Measurements from ENCODE around the gene ARSG.
"Not testable (repeated sequence)": the region's sequence is repeated elsewhere in the genome, so short reads cannot be mapped to it uniquely, and the experiment has no call there.

Gene ARSG

GRCh38 chr17:68277807-68278206 is 13.5 kb upstream of the ARSG start:
- DNase-seq (ENCODE audit: low read depth, low spot score), result no peak

DNA sequence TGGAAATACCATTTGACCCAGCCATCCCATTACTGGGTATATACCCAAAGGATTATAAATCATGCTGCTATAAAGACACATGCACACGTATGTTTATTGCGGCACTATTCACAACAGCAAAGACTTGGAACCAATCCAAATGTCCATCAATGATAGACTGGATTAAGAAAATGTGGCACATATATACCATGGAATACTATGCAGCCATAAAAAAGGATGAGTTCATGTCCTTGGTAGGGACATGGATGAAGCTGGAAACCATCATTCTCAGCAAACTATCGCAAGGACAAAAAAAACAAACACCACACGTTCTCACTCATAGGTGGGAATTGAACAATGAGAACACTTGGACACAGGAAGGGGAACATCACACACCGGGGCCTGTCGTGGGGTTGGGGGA is 9.3 kb upstream of the ARSG start:
- not testable (repeated sequence) for DNase-seq (ENCODE audit: low read depth, low spot score)

- DNase-seq (ENCODE audit: low read depth, low spot score), result no peak
Observed at GRCh38 chr17:68288375-68288774, 2.9 kb upstream of the ARSG start.

- DNase-seq (ENCODE audit: low read depth, low spot score), result no peak
Observed at GRCh38 chr17:68288804-68289203, 2.5 kb upstream of the ARSG start.

- DNase-seq (ENCODE audit: low read depth, low spot score), result no peak
Observed at GRCh38 chr17:68289473-68289872, 1.8 kb upstream of the ARSG start.

DNA sequence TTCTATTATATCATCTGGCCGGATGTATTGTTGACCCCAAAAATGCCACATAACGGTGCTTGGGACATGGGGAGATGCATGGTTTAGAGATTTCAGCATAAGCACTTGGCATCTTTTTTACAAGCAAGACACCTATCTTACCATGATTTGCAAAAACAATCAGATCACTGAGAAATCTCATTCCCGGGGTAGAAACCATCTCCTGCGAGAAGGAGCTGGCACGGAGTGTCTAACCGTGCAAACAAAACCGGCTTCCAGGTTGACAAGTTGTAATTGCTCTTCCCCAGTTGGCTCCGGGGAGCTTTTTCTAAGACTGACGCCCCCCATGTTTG is 1.4 kb upstream of the ARSG start:
- no peak for DNase-seq (ENCODE audit: low read depth, low spot score)

DNA sequence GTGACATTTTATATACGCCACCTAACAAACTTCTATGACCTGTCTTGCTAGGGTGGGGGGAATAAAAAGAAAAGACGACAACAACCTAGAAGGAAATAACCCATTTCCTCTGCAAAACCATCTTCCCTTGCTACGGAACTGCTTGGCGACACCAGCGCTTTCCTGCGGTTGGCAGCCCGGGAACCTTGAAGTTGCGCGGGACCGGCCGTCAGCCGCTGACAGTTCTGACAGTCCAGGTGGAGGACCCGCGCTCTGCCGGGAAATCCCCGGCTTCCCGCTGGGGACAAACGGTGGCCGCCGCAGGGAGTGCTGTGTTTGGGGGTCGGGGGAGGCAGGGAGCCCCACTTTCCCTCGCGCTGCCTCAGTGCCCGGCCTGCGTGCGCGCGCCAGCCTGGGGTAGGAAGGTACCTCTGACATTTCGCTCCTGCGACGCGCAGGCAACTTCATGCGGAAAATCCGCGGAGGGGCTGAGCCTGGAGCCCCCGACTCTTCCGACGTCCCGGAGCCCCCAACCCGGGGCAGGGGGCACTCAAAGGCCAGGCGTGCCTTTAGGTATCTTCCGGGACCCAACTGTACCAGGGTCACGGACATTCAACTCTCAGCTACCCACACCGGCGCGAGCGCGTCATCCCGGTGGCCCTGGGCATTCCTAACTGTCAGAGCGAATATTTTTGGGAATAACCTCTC is 884 bp upstream of the ARSG start:
- DNase-seq (ENCODE audit: low read depth, low spot score), result no peak

- DNase-seq (ENCODE audit: low read depth, low spot score), result peak; percentile 80
Observed at GRCh38 chr17:68291836-68292688, 767 bp downstream of the ARSG start.

- no peak for DNase-seq (ENCODE audit: low read depth, low spot score)
Observed at GRCh38 chr17:68292689-68293040, 1.4 kb downstream of the ARSG start.

- DNase-seq (ENCODE audit: low read depth, low spot score), result no peak
Observed at GRCh38 chr17:68293490-68294195, 2.3 kb downstream of the ARSG start.

- no peak for DNase-seq (ENCODE audit: low read depth, low spot score)
Observed at GRCh38 chr17:68294196-68294555, 2.9 kb downstream of the ARSG start.

- DNase-seq (ENCODE audit: low read depth, low spot score), result no peak
Observed at GRCh38 chr17:68294617-68295016, 3.3 kb downstream of the ARSG start.

- no peak for DNase-seq (ENCODE audit: low read depth, low spot score)
Observed at GRCh38 chr17:68295086-68295485, 3.8 kb downstream of the ARSG start.

DNA sequence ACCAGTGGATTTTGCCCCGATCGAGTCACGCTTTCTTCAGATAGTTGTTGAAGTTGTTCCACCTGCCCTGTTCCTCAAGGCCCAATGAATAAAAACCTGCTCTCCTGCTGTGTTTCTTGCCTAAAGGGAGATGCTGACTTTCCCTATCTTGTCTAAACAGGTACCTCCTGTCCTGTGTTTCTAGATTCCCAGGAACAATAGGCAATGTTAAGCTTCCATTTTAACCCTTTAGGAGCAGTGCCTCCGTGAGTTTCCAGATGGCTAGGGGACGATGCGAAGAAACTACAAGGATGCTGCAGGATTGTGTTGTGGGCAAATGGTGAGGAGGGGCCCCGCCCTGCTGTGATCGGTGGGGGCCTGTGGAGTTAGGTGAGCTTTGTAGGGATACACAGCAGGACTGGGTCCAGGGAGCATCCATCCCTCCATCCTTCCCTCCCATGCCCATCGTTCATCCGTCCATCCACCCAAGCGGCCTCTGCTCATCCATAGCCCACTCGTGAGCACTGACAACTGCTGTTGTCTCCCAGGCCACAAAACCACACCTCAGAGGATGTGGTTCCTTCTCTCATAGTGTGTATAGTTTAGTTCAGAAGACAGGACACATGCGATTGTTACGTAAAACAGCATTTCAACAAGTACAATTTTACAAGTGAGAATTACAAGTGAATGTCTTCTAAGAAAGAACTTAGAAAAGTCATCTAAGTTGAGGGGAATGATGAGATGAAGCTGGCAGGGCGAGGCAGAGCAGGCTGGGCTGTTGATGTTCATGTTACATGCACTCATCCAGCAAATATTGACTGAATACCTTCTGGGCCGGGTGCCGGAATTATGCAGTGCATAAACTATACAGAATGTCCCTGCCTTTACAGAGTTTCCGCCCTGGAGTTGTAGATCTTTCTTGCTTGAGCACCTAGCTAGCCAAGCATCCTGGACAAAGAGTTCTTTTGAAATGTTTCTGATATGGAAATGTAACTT is 5.2 kb downstream of the ARSG start:
- DNase-seq (ENCODE audit: low read depth, low spot score), result no peak

GRCh38 chr17:68297195-68297594 is 5.9 kb downstream of the ARSG start:
- DNase-seq (ENCODE audit: low read depth, low spot score), result no peak

- DNase-seq (ENCODE audit: low read depth, low spot score), result no peak
Observed at GRCh38 chr17:68298601-68299000, 7.3 kb downstream of the ARSG start.

GRCh38 chr17:68299817-68300216 is 8.5 kb downstream of the ARSG start:
- no peak for DNase-seq (ENCODE audit: low read depth, low spot score)

DNA sequence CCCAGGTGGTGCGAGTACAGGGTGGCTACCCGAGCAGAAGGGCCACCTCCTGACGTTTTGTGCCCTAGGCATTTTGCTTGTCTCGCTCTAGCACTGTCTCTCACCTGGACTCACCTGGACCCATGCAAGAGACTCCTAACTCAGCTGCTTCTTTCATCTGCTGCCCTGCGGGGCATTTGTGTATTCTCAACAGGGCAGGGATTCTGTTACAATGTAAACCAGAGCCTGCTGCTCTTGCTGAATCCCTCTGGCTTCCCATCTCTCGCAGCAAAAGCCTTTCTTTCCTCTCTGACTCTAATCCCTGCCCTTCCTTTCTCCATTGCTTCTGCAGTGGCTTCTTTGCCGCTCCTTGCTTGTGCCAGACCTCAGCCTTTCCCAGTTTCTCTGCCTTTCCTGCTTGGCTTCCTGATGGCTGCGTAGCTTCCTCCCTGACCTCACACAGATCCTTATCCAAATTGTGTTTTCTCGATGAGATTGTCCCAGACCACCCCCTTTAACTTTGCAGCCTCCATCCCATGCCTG is 10.2 kb downstream of the ARSG start:
- DNase-seq (ENCODE audit: low read depth, low spot score), result no peak

DNA sequence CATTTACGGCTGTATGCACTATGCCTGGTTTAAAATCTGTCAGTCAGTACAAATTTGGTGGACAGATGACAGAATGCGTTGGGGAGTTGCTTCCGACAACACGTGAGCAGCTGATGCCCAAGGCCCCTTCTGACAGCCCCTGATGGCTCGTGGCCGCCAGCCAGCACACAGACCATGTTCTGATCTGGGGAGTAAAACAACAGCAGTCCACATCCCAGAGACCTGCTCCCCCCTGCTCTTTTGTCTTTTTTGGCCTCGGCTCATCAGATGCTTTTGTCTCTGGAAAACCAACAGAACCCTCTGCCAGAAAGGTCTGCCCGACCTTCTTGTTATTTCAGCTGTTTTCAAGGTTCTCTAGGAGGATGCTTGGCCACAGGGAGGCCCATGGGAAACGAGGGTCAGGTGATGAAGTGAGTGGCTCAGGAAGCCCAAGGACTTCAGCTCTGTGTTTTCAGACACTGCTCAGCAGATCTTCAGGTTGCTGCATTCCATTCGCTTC is 10.8 kb downstream of the ARSG start:
- DNase-seq (ENCODE audit: low read depth, low spot score), result no peak

GRCh38 chr17:68302666-68303065 is 11.4 kb downstream of the ARSG start:
- DNase-seq (ENCODE audit: low read depth, low spot score), result no peak

- DNase-seq (ENCODE audit: low read depth, low spot score), result no peak
Observed at GRCh38 chr17:68304706-68305105, 13.4 kb downstream of the ARSG start.
